Stimulated activated naive CD4-positive, alpha-beta T cell treated with Interleukin-2 at 50 U/mL for 16 hours (primary cell): ENCODE data around the gene SPG11.
"Not testable (repeated sequence)": the region's sequence is repeated elsewhere in the genome, so short reads cannot be mapped to it uniquely, and the experiment has no call there.

Experiments
- DNase-seq: peaks from one replicate; lab custom pipeline; 2025; lab: John Stamatoyannopoulos, UW

Gene SPG11

GRCh38 chr15:44560926-44561325, 102.5 kb downstream of the SPG11 start:
- not testable (repeated sequence) for DNase-seq

GRCh38 chr15:44554934-44555723, 108.3 kb downstream of the SPG11 start:
- DNase-seq = no peak

GRCh38 chr15:44550734-44551133, 112.7 kb downstream of the SPG11 start:
- DNase-seq = no peak

GRCh38 chr15:44550256-44550655, 113.2 kb downstream of the SPG11 start:
- DNase-seq = no peak

- DNase-seq = not testable (repeated sequence)
Observed at GRCh38 chr15:44549152-44549551, 114.3 kb downstream of the SPG11 start.

- peak; percentile 49 for DNase-seq
Observed at GRCh38 chr15:44545913-44546802, 117.3 kb downstream of the SPG11 start.

GRCh38 chr15:44544745-44545144, 118.7 kb downstream of the SPG11 start:
- not testable (repeated sequence) for DNase-seq

GRCh38 chr15:44542596-44542995, 120.9 kb downstream of the SPG11 start:
- no peak for DNase-seq

- DNase-seq = no peak
Observed at GRCh38 chr15:44541282-44541958, 122.0 kb downstream of the SPG11 start.

- peak; percentile 3 for DNase-seq
Observed at GRCh38 chr15:44537735-44538240, 125.7 kb downstream of the SPG11 start.

GRCh38 chr15:44536962-44537734, 126.3 kb downstream of the SPG11 start, which contains the start of gene EIF3J:
TSS of gene EIF3J (plus strand) at chr15:44537147. CDS start at chr15:44537195, 48 bp downstream.
- peak; percentile 95 for DNase-seq

GRCh38 chr15:44536302-44536961, 127.0 kb downstream of the SPG11 start:
- DNase-seq = peak; percentile 82

- DNase-seq = peak; percentile 4
Observed at GRCh38 chr15:44535523-44536301, 127.8 kb downstream of the SPG11 start.

- DNase-seq = no peak
Observed at GRCh38 chr15:44535092-44535491, 128.4 kb downstream of the SPG11 start.

GRCh38 chr15:44532689-44533088, 130.8 kb downstream of the SPG11 start:
- no peak for DNase-seq

GRCh38 chr15:44532275-44532674, 131.2 kb downstream of the SPG11 start:
- not testable (repeated sequence) for DNase-seq

GRCh38 chr15:44530653-44531052, 132.8 kb downstream of the SPG11 start:
- no peak for DNase-seq

GRCh38 chr15:44529864-44530604, 133.4 kb downstream of the SPG11 start:
- DNase-seq = no peak

GRCh38 chr15:44527241-44527640, 136.2 kb downstream of the SPG11 start:
- DNase-seq = no peak
